SJSA1 (cell line): ENCODE results near the gene TMEM214. TPM values are rescaled to one million over a fixed set of nuclear protein-coding genes. Genes with fewer than 3 reads are reported as not detected.

Source experiments
- DNase-seq, 2 experiments: peaks; one replicate each; pipeline ENCODE4 v3.0.0-alpha.2; 2015 to 2020; ENCODE audit warnings: low spot score in 2 of 2, low read depth in 1 of 2
- H3K27ac ChIP-seq: fragments of 250-450 bp; sonication (Bioruptor Pico); 2 replicates; pipeline ENCODE4 v1.5.1; 2020; ENCODE audit warnings: mild to moderate bottlenecking, moderate library complexity
- H3K27me3 ChIP-seq: fragments of 250-450 bp; sonication (Bioruptor Pico); replicated peaks from 2 replicates; pipeline ENCODE4 v1.5.1; 2020; ENCODE audit warnings: mild to moderate bottlenecking, moderate library complexity
- H3K36me3 ChIP-seq: fragments of 250-450 bp; sonication (Bioruptor Pico); 2 replicates; pipeline ENCODE4 v1.5.1; 2020; ENCODE audit warnings: mild to moderate bottlenecking
- H3K4me1 ChIP-seq: fragments of 250-450 bp; sonication (Bioruptor Pico); replicated peaks from 2 replicates; pipeline ENCODE4 v1.6.1; 2021; ENCODE audit warnings: mild to moderate bottlenecking
- H3K4me3 ChIP-seq: fragments of 250-450 bp; sonication (Bioruptor Pico); 2 replicates; pipeline ENCODE4 v1.5.1; 2020; ENCODE audit warnings: mild to moderate bottlenecking
- H3K9me3 ChIP-seq: fragments of 250-450 bp; sonication (Bioruptor Pico); replicated peaks from 2 replicates; pipeline ENCODE4 v1.5.1; 2020; ENCODE audit warnings: mild to moderate bottlenecking
- total RNA-seq: library from RNA; depleted of rRNA; stranded (reverse); fragments of >200 nt; shearing (Covaris generic); gene quantifications from 2 replicates; pipeline ENCODE4 v1.2.3, GENCODE V29; 2014

The TMEM214 gene
- total RNA-seq, 1 experiment from 2014 or later, result 57.3 TPM

- Histone ChIP-seq H3K36me3 (peaks cover 86% of the 10 kb centered on the region), H3K4me3 (no peak overlapping the region), H3K27me3 (no peaks in the 10 kb centered on the region), H3K4me1 (peaks cover 51% of the 10 kb centered on the region), H3K27ac (no peak overlapping the region), H3K9me3 (no peaks in the 10 kb centered on the region)
- no peak for DNase-seq
Measured at GRCh38 chr2:27038631-27039339, 6.0 kb downstream of the TMEM214 start.

- H3K4me3 ChIP-seq, result no peak overlapping the region
- no peak overlapping the region for H3K27ac ChIP-seq
- no peaks in the 10 kb centered on the region for H3K27me3 ChIP-seq
- H3K4me1 ChIP-seq, result peaks cover 48% of the 10 kb centered on the region
- H3K9me3 ChIP-seq, result no peaks in the 10 kb centered on the region
- DNase-seq, result no peak
- peaks cover 83% of the 10 kb centered on the region for H3K36me3 ChIP-seq
Measured at GRCh38 chr2:27039426-27039825, 6.7 kb downstream of the TMEM214 start.

DNA sequence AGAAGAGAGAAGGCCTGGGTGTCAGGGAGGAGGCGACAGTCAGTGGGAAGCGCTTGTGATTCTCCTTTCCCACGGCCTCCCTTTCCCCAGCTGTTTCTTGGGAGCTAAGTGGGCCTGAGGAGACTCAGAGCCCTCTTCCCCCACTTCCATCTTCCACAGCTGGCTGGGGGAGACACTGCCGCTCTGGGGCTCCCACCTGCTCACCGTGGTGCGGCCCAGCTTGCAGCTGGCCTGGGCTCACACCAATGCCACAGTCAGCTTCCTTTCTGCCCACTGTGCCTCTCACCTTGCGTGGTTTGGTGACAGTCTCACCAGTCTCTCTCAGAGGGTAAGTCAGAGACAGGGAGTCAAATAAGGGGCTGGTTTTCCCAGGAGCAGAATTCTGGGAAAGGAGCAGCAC, 7.1 kb downstream of the TMEM214 start:
- no peak for DNase-seq

GRCh38 chr2:27040282-27040681, 7.5 kb downstream of the TMEM214 start:
- no peak overlapping the region for H3K4me3 ChIP-seq
- DNase-seq, result no peak
- no peaks in the 10 kb centered on the region for H3K27me3 ChIP-seq
- peak overlapping the region; percentile 60; the same call in 1 of the 2 replicates for H3K27ac ChIP-seq
- peaks cover 48% of the 10 kb centered on the region for H3K4me1 ChIP-seq
- H3K9me3 ChIP-seq, result no peaks in the 10 kb centered on the region
- H3K36me3 ChIP-seq, result peaks cover 76% of the 10 kb centered on the region

More for the DNA sequence above, 7.1 kb downstream of the TMEM214 start:
- no peak overlapping the region for H3K27ac ChIP-seq
- H3K27me3 ChIP-seq, result no peaks in the 10 kb centered on the region
- peaks cover 48% of the 10 kb centered on the region for H3K4me1 ChIP-seq
- H3K9me3 ChIP-seq, result no peaks in the 10 kb centered on the region
- H3K4me3 ChIP-seq, result no peak overlapping the region
- H3K36me3 ChIP-seq, result peaks cover 78% of the 10 kb centered on the region

GRCh38 chr2:27041752-27042151, 9.0 kb downstream of the TMEM214 start:
- no peaks in the 10 kb centered on the region for H3K27me3 ChIP-seq
- peak overlapping the region; percentile 60 for H3K27ac ChIP-seq
- peak; percentile 89 to 90 for DNase-seq
- H3K9me3 ChIP-seq, result no peaks in the 10 kb centered on the region
- peaks cover 64% of the 10 kb centered on the region for H3K36me3 ChIP-seq
- H3K4me1 ChIP-seq, result peaks cover 48% of the 10 kb centered on the region
- H3K4me3 ChIP-seq, result no peak overlapping the region

GRCh38 chr2:27042159-27042661, 9.4 kb downstream of the TMEM214 start:
- H3K9me3 ChIP-seq, result no peaks in the 10 kb centered on the region
- no peak for DNase-seq
- H3K27me3 ChIP-seq, result no peaks in the 10 kb centered on the region
- H3K36me3 ChIP-seq, result peaks cover 59% of the 10 kb centered on the region
- peak overlapping the region; percentile 60 for H3K27ac ChIP-seq
- no peak overlapping the region for H3K4me3 ChIP-seq
- peaks cover 48% of the 10 kb centered on the region for H3K4me1 ChIP-seq

- Histone ChIP-seq H3K36me3 (peaks cover 50% of the 10 kb centered on the region), H3K4me3 (no peak overlapping the region), H3K9me3 (no peaks in the 10 kb centered on the region), H3K4me1 (peaks cover 48% of the 10 kb centered on the region), H3K27me3 (no peaks in the 10 kb centered on the region), H3K27ac (peak overlapping the region; percentile 60)
- peak in 1 of 2 experiments; percentile 72 for DNase-seq
Measured at GRCh38 chr2:27042985-27043634, 10.3 kb downstream of the TMEM214 start.

DNA sequence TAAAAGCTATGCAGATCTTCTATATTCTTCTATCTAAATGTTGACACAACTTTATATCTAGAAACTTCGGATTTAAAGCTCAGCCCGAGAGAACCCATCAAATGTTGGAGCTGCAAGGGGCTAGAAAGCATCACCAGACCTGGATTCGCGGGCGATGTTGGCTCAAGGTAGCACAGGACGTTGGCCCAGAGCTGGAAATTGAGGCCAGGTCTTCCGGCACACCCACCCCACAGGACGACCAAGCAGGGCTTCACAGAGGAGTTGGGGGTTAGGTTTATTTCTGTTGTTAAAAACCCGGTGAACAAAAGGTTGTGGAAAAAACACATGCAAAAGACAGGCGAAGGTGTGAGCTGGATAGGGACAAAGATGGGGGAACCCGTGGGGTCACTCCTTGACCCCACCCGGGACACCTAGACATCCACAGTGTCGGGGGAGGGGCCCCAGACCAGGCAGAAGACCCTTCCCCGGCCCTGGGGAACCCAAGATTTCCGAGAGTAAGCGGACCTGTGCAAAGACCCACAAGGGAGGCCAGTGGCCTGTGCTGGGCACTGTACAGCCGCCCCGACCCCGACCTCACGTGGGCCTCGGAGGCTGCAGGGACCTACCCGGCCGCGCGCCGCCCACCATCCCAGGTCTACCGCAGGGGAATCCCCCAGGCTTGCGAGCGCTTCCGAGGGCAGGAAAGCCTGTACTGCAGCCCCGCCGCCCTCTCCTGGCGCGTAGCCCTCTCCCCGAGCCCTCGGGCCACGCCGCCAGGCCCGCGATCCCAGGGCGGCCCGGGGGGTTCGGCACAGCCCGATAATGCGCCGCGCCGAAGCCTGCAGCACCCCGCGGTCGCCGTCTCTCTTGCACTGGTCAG, 16.9 kb downstream of the TMEM214 start:
- Histone ChIP-seq H3K4me3 (peak overlapping the region; percentile 61), H3K9me3 (0 out of 2 replicates have a peak, but pooled peaks cover 2% of the 10 kb centered on the region), H3K27me3 (no peaks in the 10 kb centered on the region), H3K4me1 (peaks cover 19% of the 10 kb centered on the region), H3K27ac (0 out of 2 replicates have a peak overlapping the region, but pooled peaks have one; percentile 0), H3K36me3 (peaks cover 19% of the 10 kb centered on the region)
- DNase-seq, result peak in 1 of 2 experiments; percentile 69

- peak overlapping the region; percentile 61 for H3K4me3 ChIP-seq
- peaks cover 24% of the 10 kb centered on the region for H3K36me3 ChIP-seq
- peaks cover 19% of the 10 kb centered on the region for H3K4me1 ChIP-seq
- DNase-seq, result peak; percentile 90 to 99
- H3K27me3 ChIP-seq, result no peaks in the 10 kb centered on the region
- peak overlapping the region; percentile 63 for H3K27ac ChIP-seq
- 0 out of 2 replicates have a peak, but pooled peaks cover 2% of the 10 kb centered on the region for H3K9me3 ChIP-seq
Measured at GRCh38 chr2:27050281-27050995, 17.7 kb downstream of the TMEM214 start.

DNA sequence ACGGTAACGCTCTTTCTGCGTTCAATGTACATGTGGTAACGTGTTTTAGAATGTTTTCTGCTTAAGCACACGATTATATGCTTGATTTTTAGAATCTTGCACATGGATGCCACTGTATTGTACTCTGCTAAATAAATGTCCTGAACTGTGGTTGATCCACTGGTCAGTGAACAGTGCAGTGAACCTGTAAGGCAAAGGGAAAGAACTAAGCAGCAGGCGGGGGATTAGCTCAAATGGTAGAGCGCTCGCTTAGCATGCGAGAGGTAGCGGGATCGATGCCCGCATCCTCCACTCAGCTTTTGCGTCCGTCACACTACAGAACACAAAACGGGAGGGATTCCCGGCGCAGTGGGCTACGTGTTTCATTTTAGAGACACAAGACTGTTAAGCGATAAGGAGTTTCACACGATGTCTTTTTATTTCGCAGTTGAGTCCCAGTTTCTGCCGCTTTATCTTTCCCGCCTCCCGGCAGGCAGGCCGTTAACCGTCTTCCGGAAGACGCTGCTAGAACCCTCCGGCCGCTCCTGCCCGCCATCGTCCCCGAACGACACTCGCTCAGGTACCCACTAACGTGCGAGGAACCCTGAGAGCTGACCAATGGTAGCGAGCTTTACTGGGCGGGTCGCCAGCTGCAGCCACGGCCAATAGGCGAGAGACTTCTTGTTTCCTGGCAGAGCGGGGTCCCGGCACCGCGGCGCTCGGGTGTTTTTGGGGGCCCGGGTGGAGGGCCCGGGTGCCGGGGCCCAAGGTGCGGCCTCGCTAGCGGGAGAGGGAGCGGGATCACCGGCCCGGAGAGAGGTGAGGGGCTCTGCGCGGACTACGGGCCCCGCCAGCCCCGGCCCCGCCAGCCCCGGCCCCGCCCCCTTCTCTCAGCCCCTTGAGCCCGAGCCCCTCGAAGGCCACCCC, 18.5 kb downstream of the TMEM214 start, which contains the start of gene AGBL5:
AGBL5 (plus strand) TSS at position 673 of the 906 bp plus-strand sequence. CDS start 1,291 bp downstream, outside the sequence.
- H3K4me1 ChIP-seq, result peaks cover 19% of the 10 kb centered on the region
- peaks cover 31% of the 10 kb centered on the region for H3K36me3 ChIP-seq
- H3K27ac ChIP-seq, result peak within 1 kb of the TSS; percentile 63
- H3K4me3 ChIP-seq, result peak within 1 kb of the TSS; percentile 61
- no peaks in the 10 kb centered on the region for H3K27me3 ChIP-seq
- H3K9me3 ChIP-seq, result 0 out of 2 replicates have a peak, but pooled peaks cover 2% of the 10 kb centered on the region
- DNase-seq, result peak; percentile 96 to 98

DNA sequence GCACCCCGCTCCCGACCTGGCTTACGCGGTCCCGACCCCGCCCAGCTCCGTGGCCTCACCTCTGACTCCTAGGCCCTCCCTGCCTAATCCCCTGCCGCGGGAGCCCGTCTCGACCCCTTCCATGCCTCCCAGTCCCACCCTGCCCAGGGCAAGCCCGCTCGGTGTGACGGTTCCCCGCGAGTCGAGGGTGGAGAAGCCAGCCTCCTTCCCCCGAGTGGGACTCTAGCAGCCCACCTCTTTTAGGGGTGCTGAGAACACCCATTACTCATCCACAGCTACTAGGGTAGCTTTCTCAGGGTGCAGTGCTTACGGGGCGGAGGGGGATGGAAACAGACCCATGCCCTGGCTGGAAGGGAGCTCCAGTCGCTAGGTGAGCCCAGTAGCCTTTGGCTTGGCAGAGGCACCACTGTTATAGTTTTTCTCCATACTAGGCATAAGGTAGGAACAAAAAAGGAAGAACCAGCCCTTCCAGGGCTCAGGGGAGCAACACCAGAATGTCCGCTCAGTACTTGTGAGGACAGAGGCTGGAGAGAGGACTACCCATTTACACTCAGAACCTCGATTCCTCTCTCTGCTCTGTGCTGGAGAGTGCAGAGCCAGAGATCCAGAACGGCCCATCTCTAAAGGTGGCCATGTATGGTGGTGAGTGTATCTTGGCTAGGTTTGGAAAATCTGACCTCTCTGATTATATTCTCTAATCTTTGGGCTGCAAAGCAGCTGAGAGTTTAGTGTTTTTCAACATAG, 19.3 kb downstream of the TMEM214 start:
- Histone ChIP-seq H3K36me3 (peaks cover 36% of the 10 kb centered on the region), H3K4me3 (peak overlapping the region; percentile 61), H3K27ac (no peak overlapping the region; the same call in 1 of the 2 replicates), H3K27me3 (no peaks in the 10 kb centered on the region), H3K4me1 (peaks cover 19% of the 10 kb centered on the region), H3K9me3 (0 out of 2 replicates have a peak, but pooled peaks cover 2% of the 10 kb centered on the region)
- peak in 1 of 2 experiments; percentile 40 for DNase-seq
